DMS 273 (cell line): ENCODE results near the gene PHKG2.
A peak's percentile ranks its signal among the peaks of the same experiment; 100 is the strongest.
"Not testable (repeated sequence)": the region's sequence is repeated elsewhere in the genome, so short reads cannot be mapped to it uniquely, and the experiment has no call there.

Source experiments
- DNase-seq: peaks from one replicate; lab custom pipeline; 2025; ENCODE audit not compliant: unreplicated experiment; lab: John Stamatoyannopoulos, UW

Gene PHKG2, protein sequence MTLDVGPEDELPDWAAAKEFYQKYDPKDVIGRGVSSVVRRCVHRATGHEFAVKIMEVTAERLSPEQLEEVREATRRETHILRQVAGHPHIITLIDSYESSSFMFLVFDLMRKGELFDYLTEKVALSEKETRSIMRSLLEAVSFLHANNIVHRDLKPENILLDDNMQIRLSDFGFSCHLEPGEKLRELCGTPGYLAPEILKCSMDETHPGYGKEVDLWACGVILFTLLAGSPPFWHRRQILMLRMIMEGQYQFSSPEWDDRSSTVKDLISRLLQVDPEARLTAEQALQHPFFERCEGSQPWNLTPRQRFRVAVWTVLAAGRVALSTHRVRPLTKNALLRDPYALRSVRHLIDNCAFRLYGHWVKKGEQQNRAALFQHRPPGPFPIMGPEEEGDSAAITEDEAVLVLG

DNA sequence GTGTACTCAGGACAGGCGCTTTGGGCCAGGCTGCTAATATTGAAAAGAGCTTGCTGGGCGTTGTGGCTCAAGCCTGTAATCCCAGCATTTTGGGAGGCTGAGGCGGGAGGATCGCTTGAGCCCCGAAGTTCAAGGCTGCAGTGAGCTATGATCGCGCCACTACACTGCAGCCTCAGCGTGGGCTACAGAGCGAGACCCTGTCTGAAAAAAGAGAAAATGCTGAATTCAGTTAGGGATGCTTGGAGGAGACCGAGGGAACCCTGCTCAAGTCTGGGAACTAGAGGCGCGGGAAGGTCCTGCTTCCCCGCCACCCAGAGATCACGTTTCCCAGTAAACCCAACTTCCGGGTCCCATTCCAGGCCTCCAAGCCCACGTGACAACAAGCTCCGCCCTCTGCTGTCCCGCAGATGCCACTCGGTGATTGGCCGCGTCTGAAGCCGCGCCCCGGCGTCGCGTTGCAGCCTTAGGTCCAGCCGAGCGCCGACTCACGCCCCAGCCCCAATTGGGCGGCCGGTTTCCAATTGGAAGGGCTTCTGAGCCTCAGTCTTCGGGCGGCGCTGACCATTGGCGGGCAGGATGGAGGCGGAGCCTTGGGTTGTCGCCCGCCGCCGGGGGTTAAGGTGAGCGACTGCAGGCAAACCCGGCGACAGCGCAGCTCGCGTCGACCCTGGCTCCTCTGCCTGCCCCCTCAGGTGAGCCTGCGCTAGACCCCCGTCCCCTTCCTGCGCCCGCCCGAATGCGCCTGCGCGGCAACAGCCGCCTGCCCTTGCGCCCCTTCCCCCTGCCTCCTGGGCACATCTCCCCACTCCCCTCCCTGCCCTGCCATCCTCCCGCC, at the start of gene PHKG2:
Gene PHKG2, plus strand, starts transcription at position 627 of the 835 bp plus-strand sequence. CDS start 396 bp downstream, outside the sequence.
- DNase-seq, result peak; percentile 100

DNA sequence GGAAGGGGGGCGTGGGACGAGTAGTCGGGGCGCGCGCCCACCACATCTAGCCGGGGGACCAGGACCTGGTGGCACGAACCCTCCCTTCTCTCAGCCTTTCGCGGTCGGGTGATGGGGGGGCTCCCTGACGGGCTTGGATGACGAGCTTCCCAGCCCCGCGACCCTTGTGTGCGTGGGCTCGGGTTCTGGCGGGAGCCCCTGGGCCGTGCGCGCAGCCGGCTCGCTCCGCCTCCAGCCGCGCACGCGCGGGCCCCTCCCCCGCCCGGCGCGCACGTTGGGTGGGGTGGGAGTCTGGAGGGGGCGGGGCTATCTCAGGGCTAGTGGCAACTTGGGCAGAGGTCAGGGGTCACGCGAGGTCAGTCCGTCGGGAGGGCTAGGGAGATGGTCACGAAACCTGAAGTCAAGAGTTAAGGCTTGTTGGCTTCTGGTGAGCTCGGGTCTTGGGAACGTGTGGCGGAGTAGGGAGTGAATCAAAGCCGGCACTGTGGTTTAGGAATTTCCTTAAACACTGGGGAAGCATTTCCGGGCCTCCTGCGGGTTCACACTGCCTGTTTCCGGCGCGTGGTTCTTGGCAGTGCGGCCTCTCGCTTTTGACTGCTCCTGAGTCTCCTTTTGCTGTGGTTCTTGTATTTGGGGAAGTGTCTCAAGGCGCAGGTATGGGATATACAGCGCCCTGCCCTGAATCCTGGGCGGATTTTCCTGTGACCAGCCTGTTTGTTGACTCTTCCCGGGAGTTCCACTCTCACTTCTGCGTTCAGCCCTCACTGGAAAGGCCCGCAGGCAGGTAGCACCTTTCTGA, 49.2 kb upstream of the PHKG2 start, which contains the start of gene SRCAP:
Gene SRCAP, plus strand, starts transcription at position 356 of the 799 bp plus-strand sequence. CDS start 1,654 bp downstream, outside the sequence.
- peak; percentile 93 for DNase-seq

DNA sequence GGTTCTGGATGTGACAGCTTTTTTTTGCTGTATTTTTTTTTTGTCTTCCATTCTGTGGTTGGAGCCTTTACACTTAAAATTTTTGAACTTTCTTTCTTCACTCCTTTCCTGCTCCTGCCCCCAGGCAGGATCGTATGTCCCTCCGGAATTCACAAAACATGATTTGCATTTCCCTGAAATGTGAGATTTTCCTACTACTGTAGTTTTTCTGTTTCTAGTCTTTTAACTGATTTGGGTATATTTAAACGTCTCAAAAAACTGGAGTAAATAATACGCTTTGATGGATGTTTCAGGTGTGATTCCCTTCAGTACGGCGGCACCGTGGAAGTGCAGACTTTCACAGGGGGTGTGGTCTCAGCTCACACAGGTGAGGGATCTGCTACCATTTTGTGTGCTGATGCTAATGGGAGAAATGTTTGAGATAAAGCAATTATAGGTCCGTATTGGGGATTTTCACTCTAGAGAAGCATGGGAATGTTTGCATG, 48.6 kb upstream of the PHKG2 start:
- no peak for DNase-seq

DNA sequence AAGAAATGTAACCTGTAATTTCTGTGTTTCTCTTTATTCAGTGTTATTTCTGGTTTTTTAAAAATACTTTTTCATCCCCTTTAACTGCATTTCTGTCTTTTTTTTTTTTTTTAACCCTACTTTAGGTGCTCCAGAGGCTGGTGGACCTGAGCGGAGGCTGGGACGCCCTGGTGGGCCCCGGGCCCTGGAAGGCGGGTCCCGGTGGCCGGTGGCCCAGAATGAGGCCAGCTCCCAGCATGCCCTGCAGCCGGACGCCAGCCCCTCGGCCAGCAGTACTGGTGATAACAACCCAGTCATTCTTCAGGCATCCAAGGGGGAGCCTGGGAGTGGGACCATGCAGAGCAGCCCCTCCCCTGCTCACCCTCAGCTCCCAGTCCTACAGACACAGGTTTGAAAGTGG, 47.7 kb upstream of the PHKG2 start:
- DNase-seq, result no peak

DNA sequence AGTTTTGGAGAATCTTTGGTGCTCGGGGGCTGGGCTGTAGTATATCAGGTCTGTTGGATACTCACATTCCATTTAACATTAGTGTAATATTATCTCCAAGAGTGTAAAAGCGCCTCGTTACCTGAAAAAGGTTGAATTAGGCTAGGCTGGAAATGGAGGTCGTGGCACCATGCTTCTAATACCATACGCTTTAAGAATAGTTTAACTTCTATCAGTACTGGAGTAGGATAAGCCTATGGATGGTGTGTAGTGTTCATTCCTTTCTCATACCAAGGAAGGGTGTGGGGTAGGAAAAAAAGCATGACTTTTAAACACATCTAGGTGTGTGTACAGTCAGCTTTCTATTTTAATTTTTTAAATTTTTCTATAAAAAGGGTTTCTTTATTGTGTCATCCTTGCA, 47.3 kb upstream of the PHKG2 start:
- no peak for DNase-seq

DNA sequence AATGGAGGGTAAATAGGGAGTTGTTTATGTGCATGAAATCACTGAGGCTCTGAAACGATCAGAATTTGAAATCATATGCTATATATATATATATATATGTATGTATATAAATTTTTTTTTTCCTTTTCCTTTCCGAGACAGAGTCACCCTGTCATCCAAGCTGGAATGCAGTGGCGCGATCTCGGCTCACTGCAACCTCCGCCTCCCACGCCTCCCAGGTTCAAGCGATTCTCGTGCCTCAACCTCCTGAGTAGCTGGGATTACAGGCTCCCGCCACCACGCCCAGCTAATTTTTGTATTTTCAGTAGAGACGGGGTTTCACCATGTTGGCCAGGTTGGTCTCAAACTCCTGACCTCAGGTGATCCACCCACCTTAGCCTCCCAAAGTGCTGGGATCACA, 45.2 kb upstream of the PHKG2 start:
- DNase-seq, result not testable (repeated sequence)

DNA sequence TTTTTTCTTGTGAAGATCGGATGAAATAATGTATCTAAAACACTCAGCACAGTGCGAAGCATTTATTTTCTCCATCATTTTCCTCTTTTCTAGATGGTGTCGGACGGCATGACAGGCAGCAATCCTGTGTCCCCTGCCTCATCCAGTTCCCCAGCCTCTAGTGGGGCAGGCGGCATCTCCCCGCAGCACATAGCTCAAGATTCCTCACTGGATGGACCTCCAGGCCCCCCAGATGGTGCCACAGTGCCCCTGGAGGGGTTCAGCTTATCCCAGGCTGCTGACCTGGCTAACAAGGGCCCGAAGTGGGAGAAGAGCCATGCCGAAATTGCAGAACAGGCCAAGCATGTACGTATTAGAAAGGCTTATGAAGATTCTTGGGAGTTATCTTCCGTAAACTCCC, 44.3 kb upstream of the PHKG2 start:
- no peak for DNase-seq

DNA sequence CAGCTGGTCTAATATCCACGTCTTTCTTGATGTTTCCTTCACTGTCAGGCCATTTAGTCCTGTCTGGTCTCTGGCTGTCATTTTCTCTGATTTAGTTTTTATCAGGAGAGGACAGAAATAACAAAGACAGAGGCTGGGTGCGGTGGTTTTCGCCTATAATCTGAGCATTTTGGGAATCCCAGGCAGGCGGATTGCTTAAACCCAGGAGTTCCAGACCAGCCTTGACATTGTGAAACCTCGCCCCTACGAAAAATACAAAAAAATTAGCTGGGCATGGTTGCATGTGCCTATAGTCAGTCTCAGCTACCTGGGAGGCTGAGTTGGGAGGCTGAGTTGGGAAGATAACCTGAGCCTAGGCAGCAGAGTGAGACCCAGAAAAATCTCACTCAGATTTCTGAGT, 42.2 kb upstream of the PHKG2 start:
- DNase-seq, result no peak

DNA sequence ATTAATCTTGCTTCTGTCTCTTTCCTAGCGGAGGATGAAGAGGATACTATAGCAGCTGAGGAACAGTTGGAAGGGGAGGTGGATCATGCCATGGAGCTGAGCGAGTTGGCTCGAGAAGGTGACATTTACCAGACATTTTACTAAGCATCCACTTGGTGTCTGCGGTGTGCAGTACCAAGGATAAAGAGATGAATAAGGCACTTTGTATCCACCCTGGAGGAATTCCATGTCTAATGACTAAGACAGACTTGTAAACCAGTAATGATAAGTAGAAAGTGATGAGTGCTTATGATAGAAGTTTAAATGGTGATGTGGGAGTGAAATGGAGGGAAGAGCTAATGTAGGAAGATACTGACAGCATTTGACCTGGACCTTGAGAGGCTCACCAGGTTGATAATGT, 37.3 kb upstream of the PHKG2 start:
- DNase-seq, result no peak

DNA sequence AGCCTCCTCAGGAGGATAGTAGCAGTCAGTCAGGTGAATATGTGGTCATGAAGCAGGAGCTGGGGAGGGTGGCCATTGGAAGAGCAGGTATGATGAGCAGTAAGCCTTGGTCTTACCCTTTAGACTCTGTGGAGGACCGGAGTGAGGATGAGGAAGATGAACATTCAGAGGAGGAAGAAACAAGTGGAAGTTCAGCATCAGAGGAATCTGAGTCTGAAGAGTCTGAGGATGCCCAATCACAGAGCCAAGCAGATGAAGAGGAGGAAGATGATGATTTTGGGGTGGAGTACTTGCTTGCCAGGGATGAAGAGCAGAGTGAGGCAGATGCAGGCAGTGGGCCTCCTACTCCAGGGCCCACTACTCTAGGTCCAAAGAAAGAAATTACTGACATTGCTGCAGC, 36.5 kb upstream of the PHKG2 start:
- no peak for DNase-seq

DNA sequence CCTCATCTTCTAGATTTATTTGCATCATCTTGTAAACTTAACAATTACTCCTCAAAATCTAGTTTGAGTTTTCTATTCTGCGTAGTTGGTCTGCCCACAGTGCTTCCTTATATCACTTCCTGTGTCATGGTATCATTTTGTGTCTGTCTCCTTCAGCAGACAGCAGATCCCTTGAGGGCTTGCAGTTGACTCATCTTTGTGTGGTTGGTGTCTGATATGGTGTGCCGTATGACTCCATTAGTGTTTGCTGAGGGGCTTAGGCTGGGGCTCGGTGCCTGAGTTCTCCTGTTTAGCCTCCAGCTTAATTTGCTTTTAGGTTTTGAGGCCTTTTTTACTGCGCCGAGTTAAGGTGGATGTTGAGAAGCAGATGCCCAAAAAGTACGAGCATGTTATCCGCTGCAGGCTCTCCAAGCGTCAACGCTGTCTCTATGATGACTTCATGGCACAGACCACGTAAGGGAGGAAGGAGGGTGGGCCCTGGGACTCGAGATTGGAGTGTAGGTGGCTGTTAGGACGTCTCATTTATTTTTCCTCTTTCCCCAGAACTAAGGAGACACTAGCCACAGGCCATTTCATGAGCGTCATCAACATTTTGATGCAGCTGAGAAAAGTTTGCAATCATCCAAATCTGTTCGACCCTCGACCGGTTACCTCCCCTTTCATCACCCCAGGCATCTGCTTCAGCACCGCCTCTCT, 32.3 kb upstream of the PHKG2 start:
- no peak for DNase-seq

DNA sequence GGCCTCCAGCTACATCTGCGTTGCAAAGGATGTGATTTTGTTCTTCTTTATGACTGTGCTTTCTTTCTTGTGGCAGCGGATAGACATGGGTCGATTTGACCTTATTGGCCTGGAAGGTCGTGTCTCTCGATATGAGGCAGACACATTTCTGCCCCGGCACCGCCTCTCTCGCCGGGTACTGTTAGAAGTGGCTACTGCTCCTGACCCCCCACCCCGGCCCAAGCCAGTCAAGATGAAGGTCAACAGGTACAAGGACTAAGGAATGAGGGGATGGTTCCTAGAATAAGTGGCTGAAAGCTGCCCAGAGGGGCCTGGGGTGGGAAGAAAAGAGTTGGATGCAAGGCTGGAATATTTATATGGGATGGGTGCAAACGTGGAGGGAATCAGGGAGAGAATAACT, 28.1 kb upstream of the PHKG2 start:
- no peak for DNase-seq

DNA sequence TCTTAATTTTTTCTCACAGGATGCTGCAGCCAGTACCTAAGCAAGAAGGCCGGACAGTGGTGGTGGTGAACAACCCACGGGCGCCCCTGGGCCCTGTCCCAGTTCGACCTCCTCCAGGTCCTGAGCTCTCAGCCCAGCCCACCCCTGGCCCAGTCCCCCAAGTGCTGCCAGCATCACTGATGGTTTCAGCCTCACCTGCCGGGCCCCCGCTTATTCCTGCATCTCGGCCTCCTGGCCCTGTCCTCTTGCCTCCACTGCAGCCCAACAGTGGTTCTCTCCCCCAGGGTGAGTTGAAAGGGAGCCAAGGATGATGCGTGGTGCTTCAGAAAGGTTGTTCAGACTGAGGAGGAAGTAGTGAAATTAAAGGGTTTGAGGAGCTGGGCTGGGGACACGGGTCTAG, 27.5 kb upstream of the PHKG2 start:
- DNase-seq, result no peak

DNA sequence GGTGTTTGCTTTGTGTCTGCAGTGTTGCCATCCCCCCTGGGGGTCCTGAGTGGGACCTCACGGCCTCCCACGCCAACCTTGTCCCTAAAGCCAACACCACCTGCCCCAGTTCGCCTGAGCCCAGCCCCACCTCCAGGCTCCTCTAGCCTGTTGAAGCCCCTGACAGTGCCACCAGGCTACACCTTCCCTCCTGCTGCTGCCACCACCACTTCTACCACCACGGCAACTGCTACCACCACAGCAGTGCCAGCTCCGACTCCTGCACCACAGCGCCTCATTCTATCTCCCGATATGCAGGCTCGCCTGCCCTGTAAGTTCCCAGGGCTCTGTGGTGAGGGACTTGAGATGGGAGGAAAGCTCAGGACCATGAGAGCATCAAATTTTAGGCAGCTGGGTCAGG, 27.1 kb upstream of the PHKG2 start:
- DNase-seq, result no peak

DNA sequence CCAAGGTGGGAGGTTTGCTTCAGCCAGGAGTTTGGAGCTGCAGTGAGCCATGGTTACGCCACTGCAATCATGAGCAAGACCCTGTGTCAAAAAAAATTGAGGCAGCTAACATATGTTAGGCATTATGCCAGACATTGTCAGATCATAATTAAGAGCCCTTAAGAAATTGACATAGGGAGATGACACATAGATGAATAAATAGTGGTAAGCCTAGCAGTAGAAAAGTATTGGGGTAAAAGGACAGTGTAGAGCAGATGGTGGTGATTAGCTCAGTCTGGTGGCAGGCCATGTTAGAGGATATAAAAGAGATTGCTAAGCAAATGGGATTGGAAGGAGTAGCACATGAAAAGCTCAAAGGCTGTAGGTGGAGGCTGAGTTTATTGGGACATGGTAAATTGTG, 26.6 kb upstream of the PHKG2 start:
- DNase-seq, result no peak

DNA sequence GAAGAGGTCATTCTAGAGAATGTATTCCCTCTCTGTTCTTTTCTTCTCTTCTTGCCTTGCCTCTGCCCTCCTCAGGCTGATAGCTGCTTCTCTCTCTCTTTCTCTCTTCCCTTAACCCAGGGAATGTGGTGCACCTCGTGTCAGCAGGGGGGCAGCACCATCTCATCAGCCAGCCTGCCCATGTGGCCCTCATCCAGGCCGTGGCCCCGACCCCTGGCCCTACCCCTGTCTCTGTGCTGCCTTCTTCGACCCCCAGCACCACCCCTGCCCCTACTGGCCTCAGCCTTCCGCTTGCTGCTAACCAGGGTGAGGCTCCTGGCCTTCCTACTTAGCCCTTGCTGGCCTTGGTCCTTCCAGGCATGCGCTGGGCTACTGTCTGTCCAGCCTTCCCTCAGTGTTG, 25.8 kb upstream of the PHKG2 start:
- no peak for DNase-seq

DNA sequence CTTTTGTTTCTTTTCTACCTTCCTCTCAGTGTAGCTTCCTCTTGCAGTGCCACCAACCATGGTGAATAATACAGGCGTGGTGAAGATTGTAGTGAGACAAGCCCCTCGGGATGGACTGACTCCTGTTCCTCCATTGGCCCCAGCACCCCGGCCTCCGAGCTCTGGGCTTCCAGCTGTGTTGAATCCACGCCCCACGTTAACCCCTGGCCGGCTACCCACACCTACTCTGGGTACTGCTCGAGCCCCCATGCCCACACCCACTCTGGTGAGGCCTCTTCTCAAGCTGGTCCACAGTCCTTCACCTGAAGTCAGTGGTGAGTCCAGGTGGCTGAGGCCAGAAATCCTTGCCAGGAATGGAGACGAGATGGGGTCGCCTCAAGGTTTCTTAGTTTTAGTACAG, 25.3 kb upstream of the PHKG2 start:
- DNase-seq, result no peak

DNA sequence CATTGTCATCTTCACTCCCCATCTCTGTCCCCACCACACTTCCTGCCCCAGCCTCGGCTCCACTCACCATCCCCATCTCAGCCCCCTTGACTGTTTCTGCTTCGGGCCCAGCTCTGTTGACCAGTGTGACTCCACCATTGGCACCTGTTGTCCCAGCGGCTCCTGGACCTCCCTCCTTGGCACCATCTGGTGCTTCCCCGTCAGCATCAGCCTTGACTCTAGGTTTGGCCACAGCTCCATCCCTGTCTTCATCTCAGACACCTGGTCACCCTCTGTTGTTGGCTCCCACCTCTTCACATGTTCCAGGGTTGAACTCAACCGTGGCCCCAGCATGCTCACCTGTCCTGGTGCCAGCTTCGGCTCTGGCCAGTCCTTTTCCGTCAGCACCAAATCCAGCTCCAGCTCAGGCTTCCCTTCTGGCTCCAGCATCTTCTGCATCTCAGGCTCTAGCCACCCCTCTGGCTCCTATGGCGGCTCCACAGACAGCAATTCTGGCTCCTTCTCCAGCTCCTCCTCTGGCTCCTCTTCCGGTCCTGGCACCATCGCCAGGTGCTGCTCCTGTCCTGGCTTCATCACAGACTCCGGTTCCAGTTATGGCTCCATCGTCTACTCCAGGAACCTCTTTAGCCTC, 24.4 kb upstream of the PHKG2 start:
- DNase-seq, result no peak

DNA sequence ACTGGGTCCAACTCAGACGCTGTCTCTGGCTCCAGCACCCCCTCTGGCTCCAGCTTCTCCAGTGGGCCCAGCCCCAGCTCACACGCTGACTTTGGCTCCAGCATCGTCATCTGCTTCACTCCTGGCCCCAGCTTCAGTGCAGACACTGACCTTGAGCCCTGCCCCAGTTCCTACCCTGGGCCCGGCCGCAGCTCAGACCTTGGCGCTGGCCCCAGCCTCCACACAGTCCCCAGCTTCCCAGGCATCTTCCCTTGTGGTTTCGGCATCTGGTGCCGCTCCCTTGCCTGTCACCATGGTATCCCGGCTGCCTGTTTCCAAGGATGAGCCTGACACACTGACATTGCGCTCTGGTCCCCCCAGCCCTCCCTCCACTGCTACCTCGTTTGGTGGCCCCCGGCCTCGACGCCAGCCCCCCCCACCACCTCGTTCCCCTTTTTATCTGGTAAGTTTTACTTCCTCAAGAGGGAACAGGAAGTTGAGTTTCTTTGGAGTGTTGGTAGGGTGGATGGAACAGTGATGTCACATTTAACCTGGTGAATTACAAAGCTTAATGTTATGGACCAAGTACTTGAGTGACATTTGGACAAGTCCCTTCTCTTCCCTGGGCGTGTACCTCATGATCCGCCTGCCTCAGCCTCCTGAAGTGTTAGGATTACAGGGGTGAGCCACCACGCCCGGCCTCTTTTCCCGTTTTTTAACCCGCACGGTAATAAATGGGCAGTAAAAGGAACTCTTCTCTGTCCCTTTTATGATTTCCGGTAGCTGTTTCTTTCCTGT, 23.4 kb upstream of the PHKG2 start:
- no peak for DNase-seq
